ENCODE data around the gene TRPV4.

TRPV4 gene

GRCh38 chr12:109815757-109816617 lies 17.2 kb downstream of the TRPV4 start:
- Mint-ChIP-seq H3K4me3 (no peak overlapping the region), H3K27ac (no peak overlapping the region), H3K27me3 (ENCODE audit: low read depth) (peaks cover 6% of the 10 kb centered on the region), H3K36me3 (ENCODE audit: low read depth) (no peaks in the 10 kb centered on the region), H3K4me1 (no peaks in the 10 kb centered on the region), H3K9me3 (no peaks in the 10 kb centered on the region)
- no peak for TF ChIP-seq CTCF (IDR thresholded peaks at IDR 0.05; ENCODE audit: unreplicated experiment in 3 of 3)

GRCh38 chr12:109815225-109815624 lies 18.0 kb downstream of the TRPV4 start:
- Mint-ChIP-seq H3K4me1 (no peaks in the 10 kb centered on the region), H3K27me3 (ENCODE audit: low read depth) (peaks cover 6% of the 10 kb centered on the region), H3K36me3 (ENCODE audit: low read depth) (no peaks in the 10 kb centered on the region), H3K4me3 (no peak overlapping the region), H3K27ac (no peak overlapping the region), H3K9me3 (no peaks in the 10 kb centered on the region)
- TF ChIP-seq CTCF (IDR thresholded peaks at IDR 0.05; ENCODE audit: unreplicated experiment in 3 of 3) = no peak

DNA sequence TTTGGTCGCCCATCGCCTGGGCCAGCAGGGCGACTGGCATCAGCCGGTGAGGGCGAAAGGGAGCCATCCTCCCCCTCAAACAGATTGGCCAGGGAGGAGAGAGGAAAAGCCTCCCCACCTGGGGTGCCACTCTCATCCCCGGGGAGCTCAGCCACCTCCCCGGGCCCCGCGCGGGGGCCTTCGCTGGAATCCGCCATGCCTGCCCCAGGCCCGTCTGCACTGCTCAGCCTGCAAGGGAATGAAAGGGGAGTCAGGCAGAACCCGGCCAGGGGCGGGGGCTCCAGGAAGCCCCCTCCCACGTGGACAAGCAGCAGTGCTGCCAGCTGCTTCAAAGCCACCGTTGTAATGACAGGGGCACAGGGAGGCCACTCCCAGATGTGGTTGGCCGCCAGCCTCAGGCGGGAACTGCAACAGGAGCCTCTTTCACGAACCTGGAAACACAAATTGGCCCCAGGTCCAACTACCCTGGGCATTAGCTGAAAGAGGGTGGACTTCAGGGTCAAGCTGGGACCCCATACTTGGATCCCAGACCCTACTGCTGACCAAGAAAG lies 18.5 kb downstream of the TRPV4 start:
- no peaks in the 10 kb centered on the region for H3K4me1 Mint-ChIP-seq
- H3K9me3 Mint-ChIP-seq = no peaks in the 10 kb centered on the region
- no peak overlapping the region for H3K4me3 Mint-ChIP-seq
- H3K27ac Mint-ChIP-seq = no peak overlapping the region
- no peaks in the 10 kb centered on the region for H3K36me3 Mint-ChIP-seq (ENCODE audit: low read depth)
- no peak for TF ChIP-seq CTCF (IDR thresholded peaks at IDR 0.05; ENCODE audit: unreplicated experiment in 3 of 3)
- peaks cover 6% of the 10 kb centered on the region for H3K27me3 Mint-ChIP-seq (ENCODE audit: low read depth)

GRCh38 chr12:109813810-109814416 lies 19.3 kb downstream of the TRPV4 start:
- Mint-ChIP-seq H3K27me3 (ENCODE audit: low read depth) (no peaks in the 10 kb centered on the region), H3K36me3 (ENCODE audit: low read depth) (no peaks in the 10 kb centered on the region)
- no peak for TF ChIP-seq CTCF (IDR thresholded peaks at IDR 0.05; ENCODE audit: unreplicated experiment in 3 of 3)

DNA sequence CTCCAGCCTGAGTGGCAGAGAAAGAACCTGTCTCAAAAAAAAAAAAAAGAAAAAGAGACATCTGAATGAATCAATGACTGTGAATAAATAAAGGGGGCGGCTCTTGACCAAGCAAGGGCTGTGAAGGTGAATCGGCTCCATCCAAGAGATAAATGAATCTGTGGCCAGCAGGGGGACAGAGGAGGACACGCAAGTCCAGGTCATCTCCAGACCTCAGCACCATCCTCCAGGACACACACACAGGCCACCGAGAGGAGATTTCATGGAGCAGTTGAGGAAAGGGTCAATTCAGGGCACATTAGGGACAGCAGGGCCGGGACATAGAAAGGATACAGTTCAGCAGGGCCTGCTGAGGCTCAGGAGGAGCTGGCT lies 21.6 kb downstream of the TRPV4 start:
- Mint-ChIP-seq H3K4me1 (no peaks in the 10 kb centered on the region), H3K9me3 (no peaks in the 10 kb centered on the region), H3K36me3 (ENCODE audit: low read depth) (no peaks in the 10 kb centered on the region), H3K27me3 (ENCODE audit: low read depth) (no peaks in the 10 kb centered on the region), H3K4me3 (no peak overlapping the region), H3K27ac (no peak overlapping the region)
- TF ChIP-seq CTCF (IDR thresholded peaks at IDR 0.05; ENCODE audit: unreplicated experiment in 3 of 3) = no peak

More at GRCh38 chr12:109813810-109814416, 19.3 kb downstream of the TRPV4 start:
- no peak overlapping the region for H3K4me3 Mint-ChIP-seq
- H3K9me3 Mint-ChIP-seq = no peaks in the 10 kb centered on the region
- H3K4me1 Mint-ChIP-seq = no peaks in the 10 kb centered on the region
- no peak overlapping the region for H3K27ac Mint-ChIP-seq
